ENCODE measurements around the gene TOR3A.
A peak's percentile ranks its signal among the peaks of the same experiment; 100 is the strongest.

Gene TOR3A

GRCh38 chr1:179042087-179042486, 39.8 kb upstream of the TOR3A start:
- POLR2A ChIA-PET: no interaction called here
- TF ChIP-seq ELF4 (IDR thresholded peaks at IDR 0.05) (no peak), LEF1 (IDR thresholded peaks at IDR 0.05; ENCODE audit: borderline replicate concordance) (no peak), HDGF (IDR thresholded peaks at IDR 0.05; ENCODE audit: borderline replicate concordance) (no peak), ZNF384 (IDR thresholded peaks at IDR 0.05) (no peak), TARDBP (IDR thresholded peaks at IDR 0.05) (no peak), FOXM1 (IDR thresholded peaks at IDR 0.05; ENCODE audit: borderline replicate concordance) (no peak), NFRKB (IDR thresholded peaks at IDR 0.05) (no peak), ARNT (IDR thresholded peaks at IDR 0.05) (no peak), SUZ12 (IDR thresholded peaks at IDR 0.05) (no peak), L3MBTL2 (conservative IDR thresholded peaks at IDR 0.05) (no peak), CTBP1 (IDR thresholded peaks at IDR 0.05; ENCODE audit: borderline replicate concordance) (no peak), SP1 (IDR thresholded peaks at IDR 0.05) (no peak), FOXK2 (IDR thresholded peaks at IDR 0.05) (no peak), BHLHE40 (IDR thresholded peaks at IDR 0.05; ENCODE audit: borderline replicate concordance) (no peak), PKNOX1 (IDR thresholded peaks at IDR 0.05) (no peak), FOXA1 (IDR thresholded peaks at IDR 0.05) (no peak)
- CTCF ChIA-PET: interaction anchor here (0.6 kb wide), 1 partner anchor 251 kb away, joined by 3 read pairs; no protein-coding TSS in a partner anchor
- DNase-seq (ENCODE audit: extremely low spot score): no peak

- ChIA-PET CTCF (no interaction called here), POLR2A (no interaction called here)
- no peak for DNase-seq (ENCODE audit: extremely low spot score)
- TF ChIP-seq L3MBTL2 (conservative IDR thresholded peaks at IDR 0.05): no peak
- no peak for TF ChIP-seq FOXA1 (IDR thresholded peaks at IDR 0.05)
- no peak for TF ChIP-seq TARDBP (IDR thresholded peaks at IDR 0.05)
- TF ChIP-seq ELF4 (IDR thresholded peaks at IDR 0.05): no peak
- TF ChIP-seq FOXK2 (IDR thresholded peaks at IDR 0.05): no peak
- no peak for TF ChIP-seq SUZ12 (IDR thresholded peaks at IDR 0.05)
- no peak for TF ChIP-seq PKNOX1 (IDR thresholded peaks at IDR 0.05)
- no peak for TF ChIP-seq NFRKB (IDR thresholded peaks at IDR 0.05)
- no peak for TF ChIP-seq SP1 (IDR thresholded peaks at IDR 0.05)
- no peak for TF ChIP-seq HDGF (IDR thresholded peaks at IDR 0.05; ENCODE audit: borderline replicate concordance)
- no peak for TF ChIP-seq BHLHE40 (IDR thresholded peaks at IDR 0.05; ENCODE audit: borderline replicate concordance)
- TF ChIP-seq FOXM1 (IDR thresholded peaks at IDR 0.05; ENCODE audit: borderline replicate concordance): no peak
- TF ChIP-seq CTBP1 (IDR thresholded peaks at IDR 0.05; ENCODE audit: borderline replicate concordance): no peak
- TF ChIP-seq LEF1 (IDR thresholded peaks at IDR 0.05; ENCODE audit: borderline replicate concordance): no peak
- no peak for TF ChIP-seq ZNF384 (IDR thresholded peaks at IDR 0.05)
- no peak for TF ChIP-seq ARNT (IDR thresholded peaks at IDR 0.05)
Observed at GRCh38 chr1:179042700-179043099, 39.2 kb upstream of the TOR3A start.

- ChIA-PET POLR2A (no interaction called here), CTCF (no interaction called here)
- DNase-seq (ENCODE audit: extremely low spot score): no peak
- TF ChIP-seq FOXM1 (IDR thresholded peaks at IDR 0.05; ENCODE audit: borderline replicate concordance) (no peak), SUZ12 (IDR thresholded peaks at IDR 0.05) (no peak), TARDBP (IDR thresholded peaks at IDR 0.05) (no peak), FOXA1 (IDR thresholded peaks at IDR 0.05) (no peak), LEF1 (IDR thresholded peaks at IDR 0.05; ENCODE audit: borderline replicate concordance) (no peak), ELF4 (IDR thresholded peaks at IDR 0.05) (no peak)
Observed at GRCh38 chr1:179043266-179043665, 38.6 kb upstream of the TOR3A start.

GRCh38 chr1:179043907-179044306, 38.0 kb upstream of the TOR3A start:
- CTCF ChIA-PET: no interaction called here
- POLR2A ChIA-PET: no interaction called here
- TF ChIP-seq BHLHE40 (IDR thresholded peaks at IDR 0.05; ENCODE audit: borderline replicate concordance) (no peak), FOXK2 (IDR thresholded peaks at IDR 0.05) (no peak), L3MBTL2 (conservative IDR thresholded peaks at IDR 0.05) (no peak), NFRKB (IDR thresholded peaks at IDR 0.05) (no peak), SUZ12 (IDR thresholded peaks at IDR 0.05) (no peak), FOXM1 (IDR thresholded peaks at IDR 0.05; ENCODE audit: borderline replicate concordance) (no peak), ZNF384 (IDR thresholded peaks at IDR 0.05) (no peak), LEF1 (IDR thresholded peaks at IDR 0.05; ENCODE audit: borderline replicate concordance) (no peak)
- DNase-seq (ENCODE audit: extremely low spot score): no peak

- CTCF ChIA-PET: interaction anchor here (1.0 kb wide), 1 partner anchor 767 kb away, joined by 3 read pairs; no protein-coding TSS in a partner anchor
- DNase-seq (ENCODE audit: extremely low spot score): no peak
- TF ChIP-seq NFRKB (IDR thresholded peaks at IDR 0.05): no peak
- no peak for TF ChIP-seq ELF4 (IDR thresholded peaks at IDR 0.05)
- TF ChIP-seq SUZ12 (IDR thresholded peaks at IDR 0.05): no peak
- TF ChIP-seq FOXK2 (IDR thresholded peaks at IDR 0.05): no peak
- TF ChIP-seq CTBP1 (IDR thresholded peaks at IDR 0.05; ENCODE audit: borderline replicate concordance): no peak
- TF ChIP-seq BHLHE40 (IDR thresholded peaks at IDR 0.05; ENCODE audit: borderline replicate concordance): no peak
- POLR2A ChIA-PET: no interaction called here
Observed at GRCh38 chr1:179046808-179047635, 34.8 kb upstream of the TOR3A start.

- TF ChIP-seq CTBP1 (IDR thresholded peaks at IDR 0.05; ENCODE audit: borderline replicate concordance) (no peak), ELF4 (IDR thresholded peaks at IDR 0.05) (no peak), PKNOX1 (IDR thresholded peaks at IDR 0.05) (peak; percentile 88), ARNT (IDR thresholded peaks at IDR 0.05) (no peak), TARDBP (IDR thresholded peaks at IDR 0.05) (no peak)
- CTCF ChIA-PET: no interaction called here
- POLR2A ChIA-PET: no interaction called here
- no peak for DNase-seq (ENCODE audit: extremely low spot score)
Observed at GRCh38 chr1:179047636-179047997, 34.3 kb upstream of the TOR3A start.
